SKM-1 (cell line): ENCODE measurements around the gene CELF4.

Experiments
- DNase-seq: peaks from one replicate; lab custom pipeline; 2025; ENCODE audit not compliant: unreplicated experiment; lab: John Stamatoyannopoulos, UW

CELF4 gene

DNA sequence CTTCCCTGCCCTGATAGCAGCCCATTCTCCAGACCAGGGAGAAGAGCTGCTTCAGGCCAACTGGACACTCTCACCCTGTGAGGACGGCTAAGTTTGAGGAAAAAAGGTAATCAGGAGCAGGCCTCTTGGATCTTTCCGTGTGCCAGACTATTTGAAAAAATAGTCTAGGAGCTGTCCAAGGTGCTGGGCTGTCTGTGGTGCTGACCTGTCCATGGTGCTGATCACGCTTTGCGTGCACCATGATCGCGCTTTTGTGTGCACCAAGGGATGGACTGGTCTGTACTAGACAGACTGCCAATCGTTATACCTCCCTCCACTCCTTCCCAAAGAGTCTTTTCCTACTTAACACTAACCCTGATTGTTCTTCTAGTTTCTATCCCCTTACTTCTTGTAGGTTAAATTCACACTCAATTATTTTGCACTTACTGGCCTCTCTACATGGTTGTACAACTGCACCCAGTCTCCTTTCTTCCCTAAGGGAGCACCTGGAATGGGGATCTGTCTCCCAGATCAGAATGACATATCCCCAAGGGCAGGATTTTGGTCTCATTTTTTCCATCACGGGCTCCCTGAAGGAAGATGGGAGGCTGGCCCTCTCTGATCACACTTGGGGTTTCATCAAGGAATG lies 295.4 kb downstream of the CELF4 start:
- DNase-seq = no peak

- no peak for DNase-seq
These were observed 299.3 kb downstream of the CELF4 start for GRCh38 chr18:37266290-37266689.

- DNase-seq = no peak
These were observed 300.2 kb downstream of the CELF4 start for GRCh38 chr18:37265382-37265781.

DNA sequence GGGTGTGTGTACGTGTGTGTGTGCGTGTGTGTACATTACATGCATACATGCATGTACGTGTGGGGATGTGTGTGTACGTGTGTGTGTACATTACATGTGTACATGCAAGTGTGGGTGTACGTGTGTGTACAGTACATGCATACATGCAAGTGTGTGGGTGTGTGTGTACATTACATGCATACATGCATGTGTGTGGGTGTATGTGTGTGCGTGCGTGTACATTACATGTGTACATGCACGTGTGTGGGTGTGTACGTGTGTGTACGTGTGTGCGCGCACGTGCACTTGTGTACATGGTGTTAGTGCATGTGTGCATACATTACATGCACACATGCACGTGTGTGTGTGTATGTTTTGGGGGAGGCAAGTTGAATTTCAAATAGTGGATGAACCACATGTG lies 300.6 kb downstream of the CELF4 start:
- no peak for DNase-seq

DNA sequence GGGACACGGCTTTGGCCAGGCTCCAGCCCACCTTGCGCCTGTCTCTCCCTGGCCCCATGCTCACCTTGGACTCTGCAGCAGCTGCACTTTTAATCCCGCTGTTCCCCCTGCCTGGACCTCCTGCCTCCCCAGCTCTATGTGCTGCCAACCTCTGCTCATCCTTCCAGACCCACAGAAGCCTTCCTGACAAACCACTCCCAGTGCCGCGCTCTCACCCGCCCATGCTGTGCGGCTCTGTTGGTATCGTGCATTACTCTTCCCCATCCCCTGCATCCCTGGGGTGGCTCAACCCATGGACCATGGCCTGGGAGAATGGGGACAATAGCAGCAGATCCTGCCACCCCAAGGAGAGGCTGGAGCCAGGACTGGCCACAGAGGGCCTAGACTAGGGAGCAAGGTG lies 303.6 kb downstream of the CELF4 start:
- no peak for DNase-seq

DNA sequence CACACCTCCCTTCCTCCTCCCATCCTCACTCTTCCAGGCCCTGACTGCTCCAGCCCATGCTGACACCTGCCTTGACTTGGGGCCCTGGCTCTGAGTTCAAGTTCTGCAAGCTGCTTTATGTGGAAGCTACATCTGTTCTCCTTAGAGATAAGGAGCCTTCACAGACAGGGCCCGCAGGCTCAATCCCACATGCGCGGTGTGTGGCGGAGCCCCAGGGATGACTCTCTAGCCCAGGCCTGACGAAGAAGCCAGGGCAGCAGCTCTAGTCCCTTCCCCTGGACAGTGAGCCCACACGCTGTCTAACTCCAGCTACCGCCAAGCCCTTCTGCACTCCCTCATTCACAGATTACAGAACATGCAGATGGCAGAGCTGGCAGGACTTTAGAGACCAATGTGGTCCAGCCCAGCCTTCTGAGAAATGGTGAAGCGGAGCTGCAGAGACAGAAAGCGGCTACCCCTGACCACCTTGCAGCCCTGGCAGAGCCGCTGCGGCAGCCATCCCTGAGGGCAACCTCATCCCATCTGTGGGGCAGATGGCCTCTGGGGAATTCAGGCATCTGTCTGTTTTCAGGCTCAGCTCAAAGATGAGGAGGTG lies 304.3 kb downstream of the CELF4 start:
- no peak for DNase-seq

- no peak for DNase-seq
These were observed 305.1 kb downstream of the CELF4 start for GRCh38 chr18:37260367-37261093.

GRCh38 chr18:37259711-37260110 lies 305.9 kb downstream of the CELF4 start:
- DNase-seq = no peak

DNA sequence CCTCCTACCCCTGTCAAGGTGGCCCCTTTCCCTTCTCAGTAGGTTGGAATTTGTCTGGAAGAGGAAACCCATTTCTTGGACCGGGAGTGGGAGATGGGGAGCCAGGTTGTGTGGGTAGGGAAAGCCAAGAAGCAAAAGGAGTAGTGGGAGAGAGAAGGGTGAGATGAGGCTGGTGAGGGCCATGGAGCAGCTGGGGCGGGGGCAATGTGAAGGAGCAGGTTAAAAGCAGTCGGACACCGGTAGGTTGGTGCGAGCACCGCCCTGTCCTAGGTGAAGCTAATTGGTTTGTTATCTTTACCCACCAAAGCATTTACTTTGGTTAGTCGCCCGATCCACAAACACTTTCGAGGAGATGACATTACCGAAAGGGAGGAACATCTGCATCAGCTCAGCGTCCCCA lies 306.8 kb downstream of the CELF4 start:
- no peak for DNase-seq

- no peak for DNase-seq
These were observed 307.5 kb downstream of the CELF4 start for GRCh38 chr18:37258131-37258530.

GRCh38 chr18:37254973-37255372 lies 310.6 kb downstream of the CELF4 start:
- DNase-seq = no peak

DNA sequence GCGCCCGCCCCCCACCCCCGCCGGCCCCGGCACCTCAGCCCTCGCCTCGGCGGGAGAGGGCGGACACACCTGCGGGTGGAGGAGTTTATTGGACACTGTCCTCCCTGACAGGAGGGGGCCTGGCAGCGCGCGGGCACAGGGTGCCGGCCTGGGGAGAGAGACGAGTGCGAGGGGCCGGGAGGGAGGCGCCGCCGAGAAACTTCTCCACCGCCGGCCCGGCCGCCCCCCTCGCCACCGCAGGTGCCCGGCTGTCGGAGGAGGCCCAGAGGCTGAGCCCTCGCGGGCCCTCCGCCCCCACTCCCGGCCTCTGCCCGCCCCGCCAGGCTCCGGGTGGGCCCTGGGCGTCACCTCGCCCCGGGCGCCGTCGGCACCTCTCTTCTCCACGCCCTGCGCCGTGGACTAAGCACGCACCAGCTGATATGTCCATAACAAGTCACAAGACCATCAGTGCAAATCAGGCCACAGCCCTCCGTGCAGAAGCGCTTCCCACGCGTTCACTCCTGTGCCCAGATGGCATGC lies 311.3 kb downstream of the CELF4 start:
- no peak for DNase-seq

DNA sequence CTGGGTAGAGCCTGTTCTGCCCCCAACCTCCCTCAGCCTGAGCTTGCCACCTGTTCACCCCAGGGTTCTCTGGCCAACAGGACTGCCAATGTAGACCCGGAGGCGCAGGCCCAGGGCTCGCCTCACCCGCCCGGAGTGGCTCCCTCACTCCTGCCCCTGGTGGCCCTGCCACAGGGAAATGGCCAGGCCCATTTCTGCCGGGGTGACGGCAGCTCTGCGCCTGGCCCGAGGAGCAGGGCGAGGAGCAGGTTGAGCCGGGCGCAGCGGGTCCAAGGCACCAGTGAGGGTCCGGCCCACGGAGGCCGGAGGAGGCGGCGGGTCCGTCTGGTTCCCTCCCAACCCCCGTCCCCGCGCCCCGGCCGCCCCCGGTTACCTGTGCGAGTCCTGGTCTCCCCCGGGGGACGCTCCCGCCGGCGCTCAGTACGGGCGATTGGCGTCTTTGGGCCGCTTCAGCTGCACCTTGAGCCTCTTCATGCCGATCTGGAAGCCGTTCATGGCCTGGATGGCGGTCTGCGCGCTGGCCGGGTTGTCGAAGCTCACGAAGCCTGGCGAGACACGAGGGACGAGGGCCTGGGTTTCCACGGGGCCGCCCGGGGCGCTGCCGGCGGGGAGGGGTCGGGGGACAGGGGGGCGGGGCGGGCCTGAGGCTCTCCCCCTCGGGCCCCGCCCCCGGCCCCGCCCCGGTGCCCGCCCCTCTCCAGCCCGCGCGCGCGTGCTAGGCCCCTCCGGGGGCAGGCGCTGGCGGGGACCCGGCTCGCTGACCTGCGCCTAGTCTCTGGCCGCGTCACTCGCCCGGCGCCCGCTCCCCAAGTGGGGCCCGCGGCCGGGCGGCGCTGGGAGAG lies 312.0 kb downstream of the CELF4 start:
- no peak for DNase-seq

- no peak for DNase-seq
These were observed 312.7 kb downstream of the CELF4 start for GRCh38 chr18:37252854-37253393.

GRCh38 chr18:37252342-37252741 lies 313.3 kb downstream of the CELF4 start:
- no peak for DNase-seq

DNA sequence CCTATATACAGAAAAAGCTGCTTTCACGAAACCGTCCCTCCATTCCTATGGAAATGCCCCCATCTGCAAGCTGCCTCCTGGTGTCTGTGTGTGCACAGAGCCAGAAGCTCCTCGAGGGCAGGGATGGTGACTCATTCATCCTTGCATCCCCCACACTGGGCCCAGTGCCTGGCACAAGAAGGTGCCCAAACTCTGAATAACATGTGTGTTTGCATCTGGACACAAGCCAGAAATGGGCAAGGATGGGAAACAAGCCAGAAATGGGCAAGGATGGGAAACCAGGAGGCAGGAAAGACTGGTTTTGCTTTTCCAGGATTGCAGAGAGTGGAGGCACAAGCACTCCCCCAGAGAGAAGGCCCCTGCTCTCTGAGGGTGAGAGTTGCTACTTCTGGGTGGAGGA lies 313.9 kb downstream of the CELF4 start:
- DNase-seq = no peak

DNA sequence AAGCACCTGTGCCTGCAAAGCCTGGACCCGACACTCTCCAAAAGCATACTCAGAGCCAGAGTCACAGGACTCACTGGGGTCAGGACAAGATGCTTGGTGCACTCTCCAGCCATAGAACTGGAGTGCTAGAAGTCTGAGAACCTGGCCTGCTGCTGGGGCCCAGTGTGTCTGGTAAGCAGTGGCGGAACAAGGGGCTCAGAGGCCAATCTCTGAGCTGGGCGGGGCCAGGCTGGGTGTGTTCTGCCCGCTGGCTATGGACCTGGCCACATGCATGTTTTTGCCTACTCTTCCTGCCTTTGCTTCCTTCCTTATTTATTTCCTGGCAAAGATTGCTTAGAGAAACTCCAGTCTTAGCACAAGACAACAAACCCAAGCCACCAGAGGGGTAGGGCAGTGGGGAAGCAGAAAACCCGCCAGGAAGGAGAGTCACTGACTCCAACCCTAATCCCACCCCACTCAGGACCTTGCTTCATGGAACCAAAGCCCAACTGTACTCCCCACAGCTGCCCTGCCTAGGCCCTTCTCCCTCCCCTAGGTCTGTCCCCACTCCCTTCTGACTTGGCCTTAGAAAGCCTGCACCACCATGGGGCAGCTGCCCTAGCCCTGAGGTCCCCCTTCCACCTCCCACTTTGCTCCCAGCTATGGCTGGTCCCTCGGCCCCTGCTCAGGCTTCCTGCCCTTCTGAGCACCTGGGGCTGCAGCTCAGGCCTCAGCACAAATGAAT lies 315.5 kb downstream of the CELF4 start:
- DNase-seq = no peak

- DNase-seq = no peak
These were observed 316.3 kb downstream of the CELF4 start for GRCh38 chr18:37249171-37249886.

- no peak for DNase-seq
These were observed 317.3 kb downstream of the CELF4 start for GRCh38 chr18:37248281-37248680.
